HL-60 (cell line): ENCODE measurements around the gene ARL6IP6.
A peak's percentile ranks its signal among the peaks of the same experiment; 100 is the strongest.

ENCODE experiments used
- POLR2AphosphoS5 ChIP-seq: IDR thresholded peaks from 2 replicates; pipeline ENCODE4 v1.6.1; 2012; ENCODE audit warnings: low read depth
- SPI1 ChIP-seq: IDR thresholded peaks from 2 replicates; pipeline ENCODE4 v1.6.1; 2012; ENCODE audit warnings: low read depth, mild to moderate bottlenecking, borderline replicate concordance
- TF ChIP-seq, protein P1 (sequence below): IDR thresholded peaks from one replicate; pipeline ENCODE4 v1.5.1; 2011; ENCODE audit warnings: low read length, control low read depth, inconsistent platforms; ENCODE audit not compliant: insufficient read depth

DNA sequence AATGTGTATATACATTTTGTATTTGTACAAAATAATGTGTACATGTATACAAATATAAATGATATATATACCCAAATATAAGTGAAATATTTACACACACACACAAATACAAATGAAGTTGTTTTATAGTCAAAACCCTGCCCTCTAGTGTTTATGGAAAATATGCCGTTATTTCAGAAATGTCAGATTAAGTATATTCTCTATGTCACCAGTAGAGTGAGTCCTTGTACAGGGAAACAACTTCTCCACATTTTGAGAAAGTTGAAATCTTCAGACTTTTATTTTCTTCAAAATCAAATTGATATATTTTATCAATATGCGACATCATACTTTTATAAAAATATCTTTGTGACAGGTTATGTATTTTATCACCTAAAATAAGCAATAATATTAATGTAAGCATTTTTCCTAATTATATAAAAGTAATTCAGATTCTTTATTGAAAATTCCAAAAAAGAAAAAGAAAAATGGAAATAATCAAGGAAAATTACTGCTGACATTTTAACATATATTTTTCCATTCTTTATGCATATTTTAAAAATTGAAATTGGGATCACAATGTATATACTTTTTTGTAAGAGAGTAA, 22.4 kb downstream of the ARL6IP6 start:
- TF ChIP-seq, protein P1, sequence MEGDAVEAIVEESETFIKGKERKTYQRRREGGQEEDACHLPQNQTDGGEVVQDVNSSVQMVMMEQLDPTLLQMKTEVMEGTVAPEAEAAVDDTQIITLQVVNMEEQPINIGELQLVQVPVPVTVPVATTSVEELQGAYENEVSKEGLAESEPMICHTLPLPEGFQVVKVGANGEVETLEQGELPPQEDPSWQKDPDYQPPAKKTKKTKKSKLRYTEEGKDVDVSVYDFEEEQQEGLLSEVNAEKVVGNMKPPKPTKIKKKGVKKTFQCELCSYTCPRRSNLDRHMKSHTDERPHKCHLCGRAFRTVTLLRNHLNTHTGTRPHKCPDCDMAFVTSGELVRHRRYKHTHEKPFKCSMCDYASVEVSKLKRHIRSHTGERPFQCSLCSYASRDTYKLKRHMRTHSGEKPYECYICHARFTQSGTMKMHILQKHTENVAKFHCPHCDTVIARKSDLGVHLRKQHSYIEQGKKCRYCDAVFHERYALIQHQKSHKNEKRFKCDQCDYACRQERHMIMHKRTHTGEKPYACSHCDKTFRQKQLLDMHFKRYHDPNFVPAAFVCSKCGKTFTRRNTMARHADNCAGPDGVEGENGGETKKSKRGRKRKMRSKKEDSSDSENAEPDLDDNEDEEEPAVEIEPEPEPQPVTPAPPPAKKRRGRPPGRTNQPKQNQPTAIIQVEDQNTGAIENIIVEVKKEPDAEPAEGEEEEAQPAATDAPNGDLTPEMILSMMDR, result peak; percentile 59
- TF ChIP-seq SPI1, result no peak
- TF ChIP-seq POLR2AphosphoS5, result no peak
